SIG-M5 treated with dmso at 0.1 percent for 504 hours (cell line): ENCODE results near the gene LFNG.
"Not testable (repeated sequence)": the region's sequence is repeated elsewhere in the genome, so short reads cannot be mapped to it uniquely, and the experiment has no call there.

Source experiments
- DNase-seq: peaks from one replicate; lab custom pipeline; 2025; ENCODE audit not compliant: unreplicated experiment; lab: John Stamatoyannopoulos, UW

Gene LFNG

GRCh38 chr7:2529161-2530070 lies 9.8 kb downstream of the LFNG start:
- DNase-seq: peak; percentile 94

GRCh38 chr7:2530071-2530987 lies 10.8 kb downstream of the LFNG start:
- peak; percentile 87 for DNase-seq

- DNase-seq: not testable (repeated sequence)
Measured at GRCh38 chr7:2530994-2531795, 11.6 kb downstream of the LFNG start.

GRCh38 chr7:2531796-2532110 lies 12.2 kb downstream of the LFNG start:
- not testable (repeated sequence) for DNase-seq

GRCh38 chr7:2532199-2532772 lies 12.7 kb downstream of the LFNG start:
- DNase-seq: not testable (repeated sequence)

GRCh38 chr7:2532816-2533215 lies 13.2 kb downstream of the LFNG start:
- not testable (repeated sequence) for DNase-seq

- DNase-seq: not testable (repeated sequence)
Measured at GRCh38 chr7:2533566-2533965, 14.0 kb downstream of the LFNG start.

- not testable (repeated sequence) for DNase-seq
Measured at GRCh38 chr7:2534214-2534613, 14.6 kb downstream of the LFNG start.

GRCh38 chr7:2535872-2536627 lies 16.5 kb downstream of the LFNG start:
- not testable (repeated sequence) for DNase-seq

- DNase-seq: no peak
Measured at GRCh38 chr7:2537981-2538851, 18.6 kb downstream of the LFNG start.

- no peak for DNase-seq
Measured at GRCh38 chr7:2539031-2539911, 19.7 kb downstream of the LFNG start.

GRCh38 chr7:2540133-2540532 lies 20.6 kb downstream of the LFNG start:
- DNase-seq: no peak

- no peak for DNase-seq
Measured at GRCh38 chr7:2540641-2541051, 21.1 kb downstream of the LFNG start.

GRCh38 chr7:2541291-2542010 lies 21.9 kb downstream of the LFNG start:
- no peak for DNase-seq

- DNase-seq: no peak
Measured at GRCh38 chr7:2542011-2542915, 22.7 kb downstream of the LFNG start.
